ENCODE measurements around the gene SLC25A43. TPM values are rescaled to one million over a fixed set of nuclear protein-coding genes. Genes with fewer than 3 reads are reported as not detected.

SLC25A43 gene
- polyA plus RNA-seq, 1 of the 3 experiments (the other 2 are of a cell fraction) = 13.2 TPM

DNA sequence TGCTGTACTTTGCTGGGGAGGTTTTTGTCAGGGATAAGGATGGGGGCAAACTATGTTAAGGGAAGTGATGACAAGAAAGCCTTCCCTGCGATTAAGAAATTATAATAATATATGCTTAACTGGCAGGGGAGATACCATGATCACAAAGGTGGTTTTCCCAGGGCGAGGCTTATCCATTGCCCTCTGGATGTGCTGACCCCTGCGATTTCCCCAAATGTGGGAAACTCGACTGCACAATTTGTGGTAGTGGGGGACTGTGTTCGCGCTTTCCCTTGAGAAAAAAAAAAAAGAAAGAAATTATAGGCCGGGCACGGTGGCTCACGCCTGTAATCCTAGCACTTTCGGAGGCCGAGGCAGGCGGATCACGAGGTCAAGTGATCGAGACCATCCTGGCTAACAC, 24.5 kb downstream of the SLC25A43 start:
- no peak overlapping the region for H3K9ac ChIP-seq
- 46% methylated on average over 14 of the region's 14 CpGs for WGBS (ENCODE audit: low lambda C conversion rate)
- no peaks in the 10 kb centered on the region for H3K36me3 ChIP-seq (replicated peaks in 1 of 2; ENCODE audit: control insufficient read depth in 1 of 2, insufficient read depth in 2 of 2, low read length in 1 of 2)
- no peaks in the 10 kb centered on the region for H3K4me1 ChIP-seq (ENCODE audit: control insufficient read depth in 1 of 2, insufficient read depth in 2 of 2, low read depth in 1 of 2, low read length in 1 of 2)
- POLR2A ChIA-PET = no interaction called here
- H3K4me3 ChIP-seq (ENCODE audit: low read depth in 2 of 2, low read length in 1 of 2) = no peak overlapping the region
- no peaks in the 10 kb centered on the region for H3F3A ChIP-seq (replicated peaks; ENCODE audit: insufficient read depth)
- TF ChIP-seq, protein P1, sequence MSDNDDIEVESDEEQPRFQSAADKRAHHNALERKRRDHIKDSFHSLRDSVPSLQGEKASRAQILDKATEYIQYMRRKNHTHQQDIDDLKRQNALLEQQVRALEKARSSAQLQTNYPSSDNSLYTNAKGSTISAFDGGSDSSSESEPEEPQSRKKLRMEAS (IDR thresholded peaks at IDR 0.05; ENCODE audit: low read depth) = no peak
- no peak for TF ChIP-seq FOXM1 (IDR thresholded peaks at IDR 0.05; ENCODE audit: low read depth)
- TF ChIP-seq, protein P2, sequence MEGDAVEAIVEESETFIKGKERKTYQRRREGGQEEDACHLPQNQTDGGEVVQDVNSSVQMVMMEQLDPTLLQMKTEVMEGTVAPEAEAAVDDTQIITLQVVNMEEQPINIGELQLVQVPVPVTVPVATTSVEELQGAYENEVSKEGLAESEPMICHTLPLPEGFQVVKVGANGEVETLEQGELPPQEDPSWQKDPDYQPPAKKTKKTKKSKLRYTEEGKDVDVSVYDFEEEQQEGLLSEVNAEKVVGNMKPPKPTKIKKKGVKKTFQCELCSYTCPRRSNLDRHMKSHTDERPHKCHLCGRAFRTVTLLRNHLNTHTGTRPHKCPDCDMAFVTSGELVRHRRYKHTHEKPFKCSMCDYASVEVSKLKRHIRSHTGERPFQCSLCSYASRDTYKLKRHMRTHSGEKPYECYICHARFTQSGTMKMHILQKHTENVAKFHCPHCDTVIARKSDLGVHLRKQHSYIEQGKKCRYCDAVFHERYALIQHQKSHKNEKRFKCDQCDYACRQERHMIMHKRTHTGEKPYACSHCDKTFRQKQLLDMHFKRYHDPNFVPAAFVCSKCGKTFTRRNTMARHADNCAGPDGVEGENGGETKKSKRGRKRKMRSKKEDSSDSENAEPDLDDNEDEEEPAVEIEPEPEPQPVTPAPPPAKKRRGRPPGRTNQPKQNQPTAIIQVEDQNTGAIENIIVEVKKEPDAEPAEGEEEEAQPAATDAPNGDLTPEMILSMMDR (IDR thresholded peaks at IDR 0.05) = no peak
- TF ChIP-seq, protein P3, sequence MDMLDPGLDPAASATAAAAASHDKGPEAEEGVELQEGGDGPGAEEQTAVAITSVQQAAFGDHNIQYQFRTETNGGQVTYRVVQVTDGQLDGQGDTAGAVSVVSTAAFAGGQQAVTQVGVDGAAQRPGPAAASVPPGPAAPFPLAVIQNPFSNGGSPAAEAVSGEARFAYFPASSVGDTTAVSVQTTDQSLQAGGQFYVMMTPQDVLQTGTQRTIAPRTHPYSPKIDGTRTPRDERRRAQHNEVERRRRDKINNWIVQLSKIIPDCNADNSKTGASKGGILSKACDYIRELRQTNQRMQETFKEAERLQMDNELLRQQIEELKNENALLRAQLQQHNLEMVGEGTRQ (IDR thresholded peaks at IDR 0.05; ENCODE audit: borderline replicate concordance, low read depth, low read length) = no peak
- no peak for DNase-seq
- H3K9me2 ChIP-seq = no peaks in the 10 kb centered on the region
- H2AFZ ChIP-seq (ENCODE audit: low read depth) = no peak overlapping the region
- no peak overlapping the region for H3K4me2 ChIP-seq
- no peaks in the 10 kb centered on the region for H4K20me1 ChIP-seq (ENCODE audit: insufficient read depth)
- no peaks in the 10 kb centered on the region for H3K9me3 ChIP-seq
- H3K79me2 ChIP-seq (ENCODE audit: insufficient read depth) = no peaks in the 10 kb centered on the region
- peaks cover 4% of the 10 kb centered on the region; the same call in 1 of the 2 replicates for H3K27me3 ChIP-seq (ENCODE audit: insufficient read depth)
- CTCF ChIA-PET = no interaction called here
- no peak overlapping the region for H3K27ac ChIP-seq (ENCODE audit: low read depth in 2 of 2, low read length in 1 of 2)

DNA sequence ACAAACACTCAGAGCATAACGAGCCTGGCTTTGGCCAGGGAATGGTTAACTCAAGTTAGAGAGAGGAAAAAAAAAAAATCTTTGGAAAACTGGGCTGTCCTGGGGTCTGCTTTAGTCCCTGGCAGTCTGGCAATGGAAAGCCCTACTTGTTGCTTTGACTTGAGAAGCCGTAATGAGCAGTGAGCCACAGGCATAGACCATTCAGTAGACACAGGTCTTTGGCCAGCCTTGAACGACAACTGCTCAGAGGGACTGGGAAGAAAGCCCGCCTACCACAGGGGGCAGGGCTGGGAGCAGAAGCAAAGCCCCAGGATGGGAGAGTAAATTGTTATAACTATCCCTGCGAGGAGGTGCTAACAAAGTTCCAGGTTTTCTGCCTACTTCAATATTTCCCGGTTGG, 25.9 kb downstream of the SLC25A43 start:
- TF ChIP-seq MEF2A (IDR thresholded peaks at IDR 0.05; ENCODE audit: borderline replicate concordance, low read depth) = no peak
- TF ChIP-seq, protein P4, sequence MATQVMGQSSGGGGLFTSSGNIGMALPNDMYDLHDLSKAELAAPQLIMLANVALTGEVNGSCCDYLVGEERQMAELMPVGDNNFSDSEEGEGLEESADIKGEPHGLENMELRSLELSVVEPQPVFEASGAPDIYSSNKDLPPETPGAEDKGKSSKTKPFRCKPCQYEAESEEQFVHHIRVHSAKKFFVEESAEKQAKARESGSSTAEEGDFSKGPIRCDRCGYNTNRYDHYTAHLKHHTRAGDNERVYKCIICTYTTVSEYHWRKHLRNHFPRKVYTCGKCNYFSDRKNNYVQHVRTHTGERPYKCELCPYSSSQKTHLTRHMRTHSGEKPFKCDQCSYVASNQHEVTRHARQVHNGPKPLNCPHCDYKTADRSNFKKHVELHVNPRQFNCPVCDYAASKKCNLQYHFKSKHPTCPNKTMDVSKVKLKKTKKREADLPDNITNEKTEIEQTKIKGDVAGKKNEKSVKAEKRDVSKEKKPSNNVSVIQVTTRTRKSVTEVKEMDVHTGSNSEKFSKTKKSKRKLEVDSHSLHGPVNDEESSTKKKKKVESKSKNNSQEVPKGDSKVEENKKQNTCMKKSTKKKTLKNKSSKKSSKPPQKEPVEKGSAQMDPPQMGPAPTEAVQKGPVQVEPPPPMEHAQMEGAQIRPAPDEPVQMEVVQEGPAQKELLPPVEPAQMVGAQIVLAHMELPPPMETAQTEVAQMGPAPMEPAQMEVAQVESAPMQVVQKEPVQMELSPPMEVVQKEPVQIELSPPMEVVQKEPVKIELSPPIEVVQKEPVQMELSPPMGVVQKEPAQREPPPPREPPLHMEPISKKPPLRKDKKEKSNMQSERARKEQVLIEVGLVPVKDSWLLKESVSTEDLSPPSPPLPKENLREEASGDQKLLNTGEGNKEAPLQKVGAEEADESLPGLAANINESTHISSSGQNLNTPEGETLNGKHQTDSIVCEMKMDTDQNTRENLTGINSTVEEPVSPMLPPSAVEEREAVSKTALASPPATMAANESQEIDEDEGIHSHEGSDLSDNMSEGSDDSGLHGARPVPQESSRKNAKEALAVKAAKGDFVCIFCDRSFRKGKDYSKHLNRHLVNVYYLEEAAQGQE (IDR thresholded peaks at IDR 0.05; ENCODE audit: low read depth, low read length) = no peak
- TF ChIP-seq EZH2phosphoT487 (IDR thresholded peaks at IDR 0.05; ENCODE audit: borderline replicate concordance, low read depth) = no peak
- TF ChIP-seq YY1 (IDR thresholded peaks at IDR 0.05; ENCODE audit: low read depth) = no peak
- TF ChIP-seq FOXJ3 (CRISPR knock-in tag; IDR thresholded peaks at IDR 0.05) = no peak
- no peak for TF ChIP-seq GATA2 (CRISPR knock-in tag; IDR thresholded peaks at IDR 0.05)
- no peak for TF ChIP-seq JUND (IDR thresholded peaks at IDR 0.05)
- TF ChIP-seq, protein P5, sequence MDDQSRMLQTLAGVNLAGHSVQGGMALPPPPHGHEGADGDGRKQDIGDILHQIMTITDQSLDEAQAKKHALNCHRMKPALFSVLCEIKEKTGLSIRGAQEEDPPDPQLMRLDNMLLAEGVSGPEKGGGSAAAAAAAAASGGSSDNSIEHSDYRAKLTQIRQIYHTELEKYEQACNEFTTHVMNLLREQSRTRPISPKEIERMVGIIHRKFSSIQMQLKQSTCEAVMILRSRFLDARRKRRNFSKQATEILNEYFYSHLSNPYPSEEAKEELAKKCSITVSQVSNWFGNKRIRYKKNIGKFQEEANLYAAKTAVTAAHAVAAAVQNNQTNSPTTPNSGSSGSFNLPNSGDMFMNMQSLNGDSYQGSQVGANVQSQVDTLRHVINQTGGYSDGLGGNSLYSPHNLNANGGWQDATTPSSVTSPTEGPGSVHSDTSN (IDR thresholded peaks at IDR 0.05) = no peak
- no peak for TF ChIP-seq SIN3A (IDR thresholded peaks at IDR 0.05; ENCODE audit: borderline replicate concordance, low read depth, low read length)
- no peak for TF ChIP-seq EP300 (IDR thresholded peaks at IDR 0.05; ENCODE audit: borderline replicate concordance in 1 of 2, low read depth in 1 of 2, low read length in 1 of 2)
- no peak for TF ChIP-seq NFIC (IDR thresholded peaks at IDR 0.05; ENCODE audit: borderline replicate concordance)
- H2AFZ ChIP-seq (ENCODE audit: low read depth) = no peak overlapping the region
- POLR2A ChIA-PET = no interaction called here
- 41% methylated on average over 6 of the region's 6 CpGs for WGBS (ENCODE audit: low lambda C conversion rate)
- H3F3A ChIP-seq (replicated peaks; ENCODE audit: insufficient read depth) = no peaks in the 10 kb centered on the region
- no peaks in the 10 kb centered on the region for H3K9me3 ChIP-seq
- no peak overlapping the region for H3K4me2 ChIP-seq
- no peak overlapping the region for H3K4me3 ChIP-seq (ENCODE audit: low read depth in 2 of 2, low read length in 1 of 2)
- no peaks in the 10 kb centered on the region for H3K36me3 ChIP-seq (replicated peaks in 1 of 2; ENCODE audit: control insufficient read depth in 1 of 2, insufficient read depth in 2 of 2, low read length in 1 of 2)
- no peak overlapping the region for H3K9ac ChIP-seq
- no peak for DNase-seq
- no peaks in the 10 kb centered on the region for H4K20me1 ChIP-seq (ENCODE audit: insufficient read depth)
- H3K9me2 ChIP-seq = no peaks in the 10 kb centered on the region
- H3K4me1 ChIP-seq (ENCODE audit: control insufficient read depth in 1 of 2, insufficient read depth in 2 of 2, low read depth in 1 of 2, low read length in 1 of 2) = no peaks in the 10 kb centered on the region
- H3K27ac ChIP-seq (ENCODE audit: low read depth in 2 of 2, low read length in 1 of 2) = no peak overlapping the region
- H3K79me2 ChIP-seq (ENCODE audit: insufficient read depth) = no peaks in the 10 kb centered on the region
- H3K27me3 ChIP-seq (ENCODE audit: insufficient read depth) = no peaks in the 10 kb centered on the region; the same call in 1 of the 2 replicates
- CTCF ChIA-PET = no interaction called here
